Frontal cortex (tissue), 4 donors: ENCODE measurements around the gene SLC25A25. TPM values are rescaled to one million over a fixed set of nuclear protein-coding genes. Genes with fewer than 3 reads are reported as not detected.

Experiments
- DNase-seq, 2 donors: peaks; one replicate each; pipeline ENCODE4 v3.0.0; 2012; ENCODE audit warnings: low spot score in 2 of 2
- FAIRE-seq: peaks from 2 replicates; lab custom pipeline; 2012; peaks lifted over from hg19 to GRCh38; lab: Jason Lieb, UNC
- total RNA-seq: library from RNA; depleted of rRNA; stranded (reverse); fragments of >200 nt; gene quantifications from one replicate; pipeline ENCODE4 v1.2.3, GENCODE V29; 2014
- donor health status: control.
- donor health status: control.
- donor health status: control.

Gene SLC25A25
- total RNA-seq, 1 donor from 2014 or later = 29.8 TPM

DNA sequence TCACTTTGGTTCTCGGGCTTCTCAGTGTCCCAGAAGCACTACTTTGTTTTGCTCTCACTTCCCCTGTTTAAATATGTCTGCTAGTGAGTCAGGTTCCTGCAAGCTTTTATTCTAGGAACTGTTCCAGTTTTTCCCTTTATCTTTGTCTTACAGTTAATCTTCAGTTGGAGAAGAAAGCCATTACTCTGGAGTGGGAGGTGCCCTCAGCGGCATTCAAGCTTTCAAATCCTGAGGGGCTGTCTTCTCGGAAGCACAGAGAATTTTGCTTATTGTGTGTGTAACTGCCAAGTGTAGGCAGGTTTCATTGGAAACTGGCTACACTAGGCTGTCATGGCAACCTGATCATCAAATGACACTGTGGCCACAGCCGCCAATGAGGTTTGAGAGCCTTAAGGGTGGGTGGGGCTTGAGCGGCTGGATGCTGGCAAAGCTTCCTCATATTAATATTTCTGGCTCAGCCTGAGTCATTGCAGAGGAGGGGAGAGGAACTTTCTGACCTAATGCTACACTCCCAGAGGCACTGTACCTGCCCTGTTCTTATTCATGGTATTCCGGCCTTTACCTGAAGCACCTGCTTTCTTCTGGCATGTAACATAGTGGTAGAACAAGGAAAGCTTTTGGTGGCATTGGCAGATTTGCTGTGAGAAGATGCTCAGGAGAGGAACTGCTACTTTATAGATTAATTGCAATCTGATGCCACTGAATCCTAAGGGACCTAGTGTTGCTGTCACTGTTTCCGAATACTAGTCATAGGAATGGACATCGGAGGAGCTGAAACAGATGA is 26.3 kb downstream of the SLC25A25 start:
- DNase-seq = peak; percentile 60 to 80
- FAIRE-seq = no peak

DNA sequence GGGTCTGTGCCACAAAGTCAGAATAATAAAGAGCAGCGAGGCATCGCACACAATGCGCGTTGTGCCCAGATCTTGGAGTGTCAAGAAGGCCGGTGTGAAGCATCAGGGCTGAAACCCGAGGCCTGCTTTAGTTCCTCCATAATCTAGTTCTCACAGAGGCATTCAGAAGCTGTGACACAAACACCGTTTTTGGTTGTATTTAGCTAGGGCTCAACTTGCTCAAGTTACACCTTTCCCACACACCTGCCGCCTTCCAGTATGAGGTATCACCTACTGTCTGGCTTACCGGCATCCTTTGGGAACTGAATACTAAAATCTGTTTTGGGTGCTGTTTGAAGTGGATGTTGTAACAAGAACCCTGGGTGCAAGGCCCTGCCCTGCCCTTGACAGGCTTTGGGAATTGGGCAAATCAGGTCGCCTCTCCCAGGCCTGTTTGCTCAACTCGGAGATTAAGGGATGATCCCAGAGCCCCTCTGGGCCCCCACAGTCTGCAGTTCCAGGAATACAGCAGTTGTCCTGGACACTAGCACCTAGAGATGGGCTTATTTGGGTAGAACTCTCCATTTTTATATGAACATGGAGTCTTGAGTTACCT is 27.0 kb downstream of the SLC25A25 start:
- no peak for FAIRE-seq
- DNase-seq = no peak

DNA sequence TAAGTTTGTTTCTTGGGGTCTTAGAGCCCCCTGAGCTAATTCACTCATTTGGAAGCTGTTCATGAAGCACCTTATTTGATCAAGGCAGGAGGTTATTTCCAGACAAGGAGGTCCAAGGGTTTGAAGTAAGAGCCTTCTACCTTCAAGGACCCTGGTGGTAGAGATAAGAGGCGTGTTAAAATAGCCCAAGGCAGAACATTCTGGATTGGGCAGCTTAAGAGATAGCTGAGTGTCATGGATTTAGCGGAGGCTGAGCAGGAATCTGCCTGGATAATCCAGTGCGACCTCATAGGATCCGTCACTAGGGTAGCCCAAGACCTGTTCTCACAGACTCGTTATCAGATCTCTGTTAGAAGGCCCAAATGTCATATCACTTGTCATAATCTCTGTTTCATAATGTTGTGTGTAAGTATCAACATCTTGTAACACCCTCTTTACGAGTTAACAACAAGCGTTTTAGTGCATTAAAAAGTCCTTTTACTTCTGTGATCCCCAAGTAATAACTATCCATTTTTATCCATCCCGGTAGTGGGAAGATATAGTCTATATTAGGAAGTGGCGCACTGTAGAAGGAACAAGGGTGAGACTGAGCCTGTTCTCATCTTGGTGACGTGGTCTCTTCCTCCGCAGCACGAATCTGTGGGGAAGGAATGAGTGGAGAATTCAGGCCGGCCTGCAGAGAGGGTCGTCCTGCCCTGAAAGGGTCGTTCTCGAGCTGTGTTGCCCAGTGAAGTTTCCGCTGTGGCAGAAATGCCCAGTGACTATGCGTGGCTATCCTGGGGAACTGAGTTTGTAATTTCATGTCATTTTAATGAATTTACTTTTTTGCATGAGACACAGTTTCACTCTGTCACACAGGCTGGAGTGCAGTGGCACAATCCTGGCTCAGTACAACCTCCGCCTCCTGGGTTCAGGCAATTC is 28.8 kb downstream of the SLC25A25 start:
- DNase-seq = no peak
- FAIRE-seq = no peak

DNA sequence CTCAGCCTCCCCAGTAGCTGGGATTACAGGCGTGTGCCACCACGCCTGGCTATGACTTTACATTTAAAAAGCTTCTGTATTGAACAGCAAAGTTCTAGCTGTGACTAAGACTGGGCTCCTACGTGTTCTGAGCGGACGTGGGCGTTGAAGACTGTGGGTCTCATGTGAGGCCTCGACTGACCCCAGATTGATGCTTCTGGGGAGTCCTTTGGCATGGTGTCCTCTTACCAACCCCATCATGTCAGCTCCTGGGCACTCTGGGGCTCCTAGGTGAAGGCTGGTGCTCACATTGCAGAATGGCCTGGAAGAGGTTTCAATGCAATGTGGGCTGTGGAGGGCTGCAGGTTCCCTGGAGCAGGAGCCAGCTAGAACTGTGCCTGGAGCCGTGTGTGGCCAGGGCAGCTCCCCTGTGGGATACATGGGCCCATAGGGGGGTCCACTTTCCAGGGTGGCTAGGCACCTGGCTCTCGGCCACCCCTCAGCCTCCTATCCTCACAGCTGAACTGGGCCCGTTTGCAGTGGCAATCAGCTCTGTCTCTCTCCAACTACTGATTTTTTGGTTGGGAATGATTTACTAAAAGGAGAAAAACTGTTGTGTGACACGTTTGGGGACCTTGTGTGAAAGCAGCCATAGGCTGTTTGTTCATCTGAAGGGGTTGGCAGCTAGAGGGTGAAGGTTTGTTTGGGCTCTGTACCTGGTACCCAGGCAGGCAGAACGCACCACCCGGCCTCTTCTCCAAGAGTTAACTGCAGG is 29.7 kb downstream of the SLC25A25 start:
- DNase-seq = no peak
- FAIRE-seq = no peak

DNA sequence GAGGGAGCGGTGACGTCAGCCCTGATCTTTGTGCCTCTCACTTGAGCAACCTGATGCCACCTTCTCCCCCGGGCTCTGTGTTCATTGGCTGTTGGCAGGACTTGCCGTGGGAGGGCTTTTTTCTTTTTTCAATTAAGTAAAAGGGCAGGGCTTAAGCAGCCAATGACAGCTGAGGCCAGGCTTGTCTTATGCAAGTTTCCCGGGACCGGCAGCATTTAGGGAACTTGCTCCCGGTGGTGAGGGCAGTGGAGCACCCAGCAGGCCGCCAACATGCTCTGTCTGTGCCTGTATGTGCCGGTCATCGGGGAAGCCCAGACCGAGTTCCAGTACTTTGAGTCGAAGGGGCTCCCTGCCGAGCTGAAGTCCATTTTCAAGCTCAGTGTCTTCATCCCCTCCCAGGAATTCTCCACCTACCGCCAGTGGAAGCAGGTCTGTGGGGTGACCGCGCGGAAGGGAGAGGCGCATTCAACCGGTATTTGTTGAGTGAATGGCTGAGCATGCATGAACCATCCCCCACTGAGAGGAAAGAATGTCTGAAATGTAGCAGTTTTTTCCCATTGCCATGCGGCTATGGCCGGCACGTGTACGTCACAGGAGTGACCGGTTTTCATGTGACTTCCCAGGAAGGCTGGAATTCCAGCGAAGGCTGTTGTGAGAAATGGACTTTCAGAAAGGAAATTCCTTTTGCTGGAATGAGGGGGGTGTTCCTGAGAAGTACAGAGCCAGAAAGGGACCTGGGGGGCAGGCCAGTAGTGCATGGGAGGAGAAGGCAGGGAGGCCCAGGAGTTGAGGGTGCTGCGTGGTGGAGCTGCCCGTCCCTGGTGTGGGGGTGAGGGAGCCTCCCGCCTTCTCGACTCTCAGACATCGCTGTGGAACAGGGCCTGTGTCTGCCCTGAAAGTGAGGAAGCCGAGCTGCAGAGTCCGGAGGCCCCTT is 30.5 kb downstream of the SLC25A25 start:
- DNase-seq (peak in 1 of 2 donors; percentile 74), FAIRE-seq (no peak)

DNA sequence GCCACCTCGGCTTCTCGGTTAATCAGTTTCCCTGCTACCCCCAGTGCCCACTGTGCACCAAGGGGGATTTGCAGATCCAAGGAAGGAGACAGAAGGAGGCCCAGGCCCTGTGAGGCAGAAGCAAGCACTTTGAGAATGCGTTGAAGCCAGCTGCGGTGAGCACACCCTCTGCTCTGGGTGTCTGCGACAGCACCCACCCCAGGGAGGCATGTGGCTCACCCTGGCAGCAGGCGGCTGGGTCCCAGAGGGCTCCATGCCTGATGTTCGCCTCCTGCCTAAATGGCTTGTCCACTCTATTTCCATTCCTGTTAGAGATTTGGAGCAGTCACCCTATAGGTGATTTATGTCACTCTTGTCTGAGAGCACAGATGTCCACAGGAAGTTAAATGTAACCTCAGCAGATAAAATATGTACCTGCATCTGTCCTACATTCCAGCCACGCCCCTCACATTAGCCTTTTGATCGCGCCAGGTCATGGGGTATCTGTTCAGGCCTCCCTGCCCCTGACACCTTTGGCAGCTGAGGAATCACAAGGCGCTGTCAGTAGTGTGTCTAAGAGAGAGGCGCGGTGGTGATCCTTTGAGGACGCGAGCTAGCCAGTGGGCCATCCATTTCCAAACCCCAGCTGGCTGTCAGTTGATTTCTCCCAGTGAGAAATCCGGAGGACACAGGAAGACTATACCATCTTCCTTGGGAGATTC is 31.3 kb downstream of the SLC25A25 start:
- FAIRE-seq (no peak), DNase-seq (no peak)

DNA sequence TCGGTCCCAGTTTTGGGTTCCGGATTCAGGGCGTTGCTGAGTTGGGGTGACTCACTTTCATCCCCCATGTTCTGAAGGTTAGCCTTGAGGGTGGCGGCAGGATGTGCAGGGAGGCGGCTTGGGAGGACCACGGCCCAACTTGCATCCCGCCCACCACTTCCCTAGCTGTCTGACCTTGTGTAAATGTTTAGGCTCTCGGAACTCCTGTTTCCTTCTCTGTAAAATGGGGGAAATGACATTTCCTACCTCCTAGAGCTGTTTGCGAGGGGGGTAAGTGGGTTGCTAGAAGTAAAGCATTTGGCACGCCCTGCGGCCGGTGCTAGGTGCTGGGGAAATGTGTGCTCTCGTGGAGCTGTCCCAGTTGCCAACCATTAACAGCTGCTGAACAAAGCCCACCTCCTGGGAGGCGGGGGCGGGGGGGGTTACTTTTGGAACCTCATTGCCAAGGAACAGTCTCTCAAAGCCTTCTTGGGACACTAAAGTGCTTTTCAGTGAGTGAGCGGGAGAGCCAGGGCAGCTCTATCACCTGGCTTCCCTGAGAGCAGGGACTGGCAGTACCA is 32.0 kb downstream of the SLC25A25 start:
- FAIRE-seq = no peak
- no peak for DNase-seq

DNA sequence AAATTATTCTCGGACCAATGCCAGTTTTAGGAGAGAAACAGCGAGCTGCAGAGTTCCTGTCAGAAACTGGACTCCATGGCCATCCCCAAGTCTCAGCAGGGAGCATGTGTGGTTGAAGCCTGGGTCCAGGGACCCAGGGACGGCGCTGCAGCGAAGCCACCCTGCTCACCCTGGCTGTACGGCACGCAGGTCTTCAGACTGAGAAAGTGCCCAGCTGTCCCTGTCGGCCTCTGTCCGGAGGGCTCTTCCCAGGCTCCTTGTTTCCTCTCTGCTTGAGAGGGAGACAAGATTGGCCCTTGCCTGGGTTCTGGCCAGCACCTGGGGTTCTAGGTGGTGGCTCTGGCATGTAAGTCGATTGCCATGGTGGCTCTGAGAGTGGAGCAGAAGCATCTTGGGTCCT is 32.5 kb downstream of the SLC25A25 start:
- DNase-seq = no peak
- FAIRE-seq = no peak

DNA sequence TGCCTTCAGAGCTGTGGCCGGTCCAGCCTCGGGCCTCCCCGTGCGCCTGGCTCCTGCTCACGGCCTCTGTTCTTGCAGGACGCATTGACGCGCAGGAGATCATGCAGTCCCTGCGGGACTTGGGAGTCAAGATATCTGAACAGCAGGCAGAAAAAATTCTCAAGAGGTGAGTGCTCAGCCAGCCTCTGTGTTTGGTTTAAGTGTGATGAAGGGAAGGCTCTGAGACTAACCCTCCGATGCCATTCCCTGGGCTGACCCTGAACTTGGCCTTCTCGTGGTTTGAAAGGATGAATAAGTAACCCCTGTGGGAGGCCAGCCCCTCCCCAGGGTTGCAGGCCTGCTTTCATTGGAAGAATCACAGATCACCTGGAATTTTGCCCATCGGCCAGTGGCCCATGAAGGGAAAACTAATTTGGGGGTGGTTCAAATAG is 33.2 kb downstream of the SLC25A25 start:
- DNase-seq = no peak
- no peak for FAIRE-seq

DNA sequence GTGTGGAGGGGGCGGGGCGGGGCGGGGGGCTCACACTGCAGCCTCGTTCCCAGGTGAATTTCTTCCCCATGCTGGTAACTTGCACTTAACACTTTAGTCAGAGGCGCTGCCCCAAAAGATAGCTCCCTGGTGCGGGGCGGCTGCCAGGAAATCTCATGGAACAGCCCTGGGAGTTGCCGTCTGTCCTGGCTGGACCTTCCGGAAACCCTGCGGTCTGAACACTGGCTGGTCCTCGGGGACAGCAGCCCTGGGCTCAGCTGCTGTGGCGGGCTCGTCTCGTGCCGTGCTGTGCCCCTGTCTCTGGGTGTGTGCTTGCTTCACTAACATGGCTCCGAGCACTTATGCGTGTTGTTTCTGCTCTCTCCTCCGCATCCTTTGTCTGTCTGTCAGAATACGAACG is 33.7 kb downstream of the SLC25A25 start:
- DNase-seq (no peak), FAIRE-seq (no peak)

DNA sequence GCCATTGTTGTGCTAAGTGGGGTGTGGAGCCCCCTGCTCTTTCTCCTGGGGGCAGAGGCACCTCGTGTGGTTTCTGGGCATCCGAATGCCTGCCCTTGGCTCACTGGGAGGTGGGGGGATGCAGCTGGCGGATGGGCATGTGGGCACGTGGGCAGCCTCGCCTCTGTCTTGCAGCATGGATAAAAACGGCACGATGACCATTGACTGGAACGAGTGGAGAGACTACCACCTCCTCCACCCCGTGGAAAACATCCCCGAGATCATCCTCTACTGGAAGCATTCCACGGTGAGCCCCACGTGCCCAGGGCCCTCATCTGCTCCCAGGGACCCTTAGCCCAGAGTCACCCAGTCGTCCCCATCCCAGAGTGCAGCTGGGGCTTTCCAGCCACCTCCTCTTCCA is 34.2 kb downstream of the SLC25A25 start:
- no peak for DNase-seq
- FAIRE-seq = no peak

DNA sequence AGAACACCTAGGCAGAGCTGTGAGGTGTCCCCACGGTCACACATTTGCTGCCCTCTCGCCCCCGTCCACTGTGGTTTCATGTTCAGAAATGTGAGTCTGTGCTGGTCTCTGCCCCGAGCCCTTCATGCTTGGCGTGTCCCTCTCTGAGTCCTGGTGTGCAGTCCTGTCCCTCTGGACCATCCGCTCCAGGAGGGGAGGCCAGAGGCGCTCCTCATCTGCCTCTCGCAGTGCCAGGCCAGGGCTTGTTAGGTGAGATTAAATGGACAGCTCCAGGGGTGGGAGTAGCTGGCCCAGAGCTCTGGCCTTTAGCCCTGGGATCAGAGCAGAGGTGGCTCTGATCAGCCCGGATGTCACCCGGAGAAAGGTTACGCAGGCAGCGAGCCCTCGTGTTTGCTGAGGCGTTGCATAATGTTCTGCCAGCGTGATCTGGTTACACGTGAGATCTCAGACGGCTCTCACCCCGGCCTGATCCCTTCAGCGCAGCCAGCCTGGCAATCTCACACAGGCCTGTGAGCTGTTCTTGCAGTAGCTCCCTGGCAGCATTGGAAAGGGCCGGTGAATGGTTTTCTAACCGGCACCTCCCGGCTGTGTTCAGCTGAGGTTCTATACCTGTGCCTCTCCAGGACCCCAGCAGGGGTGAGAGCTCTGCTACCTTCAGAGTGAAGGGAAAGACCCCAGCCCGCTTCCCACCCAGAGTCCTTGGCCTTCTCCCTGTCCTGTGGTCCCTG is 35.0 kb downstream of the SLC25A25 start:
- no peak for DNase-seq
- FAIRE-seq = no peak

DNA sequence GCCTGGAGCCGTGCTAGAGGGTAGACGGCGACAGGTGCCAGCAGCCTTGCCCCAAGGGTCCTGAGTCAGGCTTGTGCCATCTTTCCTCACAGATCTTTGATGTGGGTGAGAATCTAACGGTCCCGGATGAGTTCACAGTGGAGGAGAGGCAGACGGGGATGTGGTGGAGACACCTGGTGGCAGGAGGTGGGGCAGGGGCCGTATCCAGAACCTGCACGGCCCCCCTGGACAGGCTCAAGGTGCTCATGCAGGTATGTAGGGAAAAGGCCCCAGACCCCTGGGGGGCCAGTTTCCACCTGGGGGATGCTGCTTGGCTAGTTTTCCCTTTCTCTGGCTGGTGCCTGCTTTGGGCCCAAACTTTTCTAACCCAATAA is 35.5 kb downstream of the SLC25A25 start:
- FAIRE-seq = no peak

DNA sequence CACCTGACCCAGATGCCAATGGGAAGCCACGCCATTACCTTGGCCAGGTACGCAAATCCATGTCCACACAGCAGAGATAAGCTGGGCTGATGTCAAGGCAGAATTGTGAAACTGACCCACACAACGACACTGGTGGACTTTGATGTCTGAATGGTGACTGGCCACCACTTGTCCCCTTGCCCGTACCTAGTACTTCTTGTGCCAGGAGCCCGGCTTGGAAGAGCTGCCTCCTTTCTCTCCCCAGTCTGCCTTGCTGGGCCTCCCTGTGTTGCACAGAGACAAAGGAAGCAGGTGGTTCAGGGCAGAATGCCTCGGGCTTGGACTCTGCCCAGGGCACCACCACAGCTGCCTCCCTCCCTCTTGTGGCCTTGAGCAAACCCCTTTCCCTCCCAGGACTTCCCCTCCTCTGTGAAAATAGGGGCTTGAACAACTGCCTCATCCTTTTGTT is 36.2 kb downstream of the SLC25A25 start:
- no peak for FAIRE-seq
- no peak for DNase-seq

More for the DNA sequence above, 35.5 kb downstream of the SLC25A25 start:
- DNase-seq = no peak

DNA sequence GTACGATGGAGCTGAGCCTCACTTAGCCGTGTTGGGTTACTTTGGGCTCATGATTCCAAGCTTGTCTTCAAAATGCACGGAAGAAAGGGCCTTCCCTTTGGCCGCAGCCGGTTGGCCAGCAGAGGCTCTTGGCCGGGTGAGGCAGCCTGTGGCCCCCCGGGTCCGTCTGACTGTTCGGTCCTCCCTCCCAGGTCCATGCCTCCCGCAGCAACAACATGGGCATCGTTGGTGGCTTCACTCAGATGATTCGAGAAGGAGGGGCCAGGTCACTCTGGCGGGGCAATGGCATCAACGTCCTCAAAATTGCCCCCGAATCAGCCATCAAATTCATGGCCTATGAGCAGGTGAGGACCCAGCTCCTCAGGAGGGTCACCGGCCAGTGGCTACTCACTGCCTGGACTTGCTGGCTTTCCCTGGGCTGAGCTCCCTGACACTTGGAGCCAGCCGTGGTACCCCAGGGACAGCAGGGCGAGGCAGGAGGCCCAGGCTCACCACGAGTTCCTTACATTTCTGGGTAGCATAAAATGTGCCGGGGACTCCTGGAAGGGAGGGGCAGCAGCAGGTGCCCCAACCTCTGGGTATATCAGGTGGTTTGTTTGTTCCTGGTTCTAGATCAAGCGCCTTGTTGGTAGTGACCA is 37.6 kb downstream of the SLC25A25 start:
- FAIRE-seq (no peak), DNase-seq (no peak)

DNA sequence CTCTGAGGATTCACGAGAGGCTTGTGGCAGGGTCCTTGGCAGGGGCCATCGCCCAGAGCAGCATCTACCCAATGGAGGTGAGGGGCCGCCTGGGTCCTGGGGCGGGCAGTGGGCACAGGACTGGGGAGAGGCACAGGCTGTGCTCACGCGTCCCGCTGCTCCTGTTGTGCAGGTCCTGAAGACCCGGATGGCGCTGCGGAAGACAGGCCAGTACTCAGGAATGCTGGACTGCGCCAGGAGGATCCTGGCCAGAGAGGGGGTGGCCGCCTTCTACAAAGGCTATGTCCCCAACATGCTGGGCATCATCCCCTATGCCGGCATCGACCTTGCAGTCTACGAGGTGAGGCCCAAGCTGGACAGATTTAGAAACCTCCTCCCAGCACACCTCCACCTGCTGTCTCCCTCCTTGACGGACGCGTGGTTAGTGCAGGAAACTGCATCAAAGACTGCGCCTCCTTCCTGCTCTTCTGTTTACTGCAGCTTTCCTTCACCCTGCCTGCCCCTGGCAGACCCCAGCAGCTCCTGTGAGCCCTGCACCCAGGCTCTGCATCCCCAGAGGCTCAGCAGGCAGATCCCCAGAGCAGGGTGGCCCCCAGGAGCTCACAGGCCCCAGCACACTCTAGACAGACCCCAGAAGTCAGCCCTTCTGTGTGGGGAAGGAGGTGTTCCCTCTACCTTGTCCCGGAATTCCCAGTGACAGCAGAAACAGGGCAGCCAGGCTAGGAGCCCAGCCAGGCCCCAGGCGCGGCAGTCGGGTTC is 38.3 kb downstream of the SLC25A25 start:
- FAIRE-seq = no peak

More for the DNA sequence above, 38.3 kb downstream of the SLC25A25 start:
- DNase-seq = no peak
